K562 (cell line): Measurements from ENCODE around the gene CD93. TPM values are rescaled to one million over a fixed set of nuclear protein-coding genes. Genes with fewer than 3 reads are reported as not detected.
A peak's percentile ranks its signal among the peaks of the same experiment; 100 is the strongest.

ENCODE experiments used
- ATAC-seq: fragments of 200-7000 bp; cut with Tn5 transposase; 3 replicates; pipeline ENCODE4 v1.9.1; 2020; ENCODE audit warnings: moderate library complexity
- BruUV-seq: library from RNA; stranded (reverse); fragments of 400-500 nt; replicated peaks from 2 replicates; lab custom pipeline; 2021; lab: Mats Ljungman, UMichigan
- CTCF ChIA-PET: fragments of 300-600 bp; formaldehyde crosslinking; extraction: SDS; loops from one replicate; lab custom pipeline; 2021; ENCODE audit warnings: low intra/inter-chr PET ratio; lab: Yijun Ruan, JAX
- POLR2A ChIA-PET: fragments of 300-600, 350-650 bp; sonication (Branson Sonifier 250); formaldehyde crosslinking; extraction: SDS; loops from one replicate; lab custom pipeline; 2021; ENCODE audit warnings: antibody characterized with exemption, inconsistent platforms; lab: Yijun Ruan, JAX
- DNase-seq, 4 experiments: peaks; one replicate each; pipeline versions ENCODE4 v3.0.0 to v3.0.0-alpha.2; 2011 to 2018; ENCODE audit warnings: low spot score in 3 of 4, mixed read lengths in 3 of 4; ENCODE audit errors: extremely low read depth in 1 of 4
- FAIRE-seq: peaks from 2 replicates; lab custom pipeline; 2011; peaks lifted over from hg19 to GRCh38; lab: Jason Lieb, UNC
- H2AFZ ChIP-seq: 2 replicates; pipeline ENCODE4 v1.6.0; 2011; ENCODE audit warnings: low read depth, low read length, control low read depth, inconsistent platforms
- H3K27ac ChIP-seq: fragments of 200-600 bp; 3 replicates; pipeline ENCODE4 v1.8.0; 2011; ENCODE audit warnings: low read depth, mild to moderate bottlenecking, control low read depth, inconsistent platforms, low read length, moderate library complexity, mixed read lengths; ENCODE audit errors: extremely low read depth
- H3K27me3 ChIP-seq, 2 experiments: fragments of 300-600 bp in 1 of 2; 2 replicates in 1 of 2; 3 replicates in 1 of 2; pipeline versions ENCODE4 v1.6.0 to v1.8.0; 2011; ENCODE audit warnings: inconsistent platforms in 2 of 2, low read length in 2 of 2, mild to moderate bottlenecking in 1 of 2, mixed read lengths in 1 of 2, moderate library complexity in 1 of 2; ENCODE audit not compliant: control insufficient read depth in 2 of 2, insufficient read depth in 2 of 2
- H3K36me3 ChIP-seq: fragments of 300-600 bp; 3 replicates; pipeline ENCODE4 v1.8.0; 2011; ENCODE audit warnings: mild to moderate bottlenecking, low read length, inconsistent platforms; ENCODE audit not compliant: control insufficient read depth, insufficient read depth
- H3K4me1 ChIP-seq, 2 experiments: fragments of 200-600 bp in 1 of 2; replicated peaks in 1 of 2; 2 replicates in 1 of 2; 3 replicates in 1 of 2; pipeline versions ENCODE4 v1.5.1 to v1.8.0; 2011; ENCODE audit warnings: inconsistent platforms in 2 of 2, low read length in 2 of 2, mild to moderate bottlenecking in 1 of 2, mixed read lengths in 1 of 2, moderate library complexity in 1 of 2; ENCODE audit not compliant: control insufficient read depth in 2 of 2, insufficient read depth in 2 of 2
- H3K4me2 ChIP-seq: 2 replicates; pipeline ENCODE4 v1.6.1; 2011; ENCODE audit warnings: low read length, control low read depth, inconsistent platforms, mixed read lengths; ENCODE audit not compliant: insufficient read depth
- H3K4me3 ChIP-seq: fragments of 200-600 bp; sonication (generic), shearing (Covaris generic); 2 replicates; pipeline ENCODE4 v1.5.1; 2016; ENCODE audit warnings: control low read depth, inconsistent platforms
- H3K79me2 ChIP-seq: fragments of 200-600 bp; 3 replicates; pipeline ENCODE4 v1.8.0; 2011; ENCODE audit warnings: low read length, inconsistent platforms; ENCODE audit not compliant: control insufficient read depth, insufficient read depth
- H3K9ac ChIP-seq, 2 experiments: 2 replicates each; pipeline versions ENCODE4 v1.6.0 to v1.6.1; 2011; ENCODE audit warnings: low read depth in 2 of 2, low read length in 2 of 2, control low read depth in 1 of 2, inconsistent platforms in 1 of 2, mild to moderate bottlenecking in 1 of 2, mixed read lengths in 1 of 2; ENCODE audit not compliant: insufficient read depth in 1 of 2
- H3K9me1 ChIP-seq: one replicate; pipeline ENCODE4 v1.6.0; 2011; ENCODE audit warnings: inconsistent platforms, mild to moderate bottlenecking, low read length, moderate library complexity; ENCODE audit not compliant: control insufficient read depth, insufficient read depth
- H3K9me3 ChIP-seq: replicated peaks from 2 replicates; pipeline ENCODE4 v1.5.1; 2011; ENCODE audit warnings: low read depth, low read length, inconsistent platforms; ENCODE audit not compliant: control insufficient read depth, insufficient read depth
- H4K20me1 ChIP-seq: replicated peaks from 2 replicates; pipeline ENCODE4 v1.6.1; 2011; ENCODE audit warnings: low read length, inconsistent platforms, mixed read lengths; ENCODE audit not compliant: control insufficient read depth, insufficient read depth
- CBFA2T3 ChIP-seq: fragments of 450-650 bp; IDR thresholded peaks from 2 replicates; pipeline ENCODE4 v1.6.1; 2017
- CEBPB ChIP-seq: fragments of 450-650 bp; IDR thresholded peaks from 2 replicates; pipeline ENCODE4 v1.6.1; 2016; ENCODE audit warnings: missing genetic modification characterization, missing compliant biosample characterization
- CEBPG ChIP-seq, 3 experiments: fragments of 200-800 bp in 1 of 3; sonication (Bioruptor generic) in 1 of 3; sonication (generic) in 1 of 3; formaldehyde crosslinking in 1 of 3; IDR thresholded peaks in 2 of 3; conservative IDR thresholded peaks in 1 of 3; 2 replicates each; pipeline versions ENCODE4 v1.6.1 to v1.8.0; 2016 to 2022; ENCODE audit warnings: missing compliant biosample characterization in 2 of 3, missing genetic modification characterization in 2 of 3, mild to moderate bottlenecking in 1 of 3, missing genetic modification reagents in 1 of 3
- MEIS2 ChIP-seq: fragments of 450-650 bp; IDR thresholded peaks from 2 replicates; pipeline ENCODE4 v1.6.1; 2014; ENCODE audit warnings: mild to moderate bottlenecking; ENCODE audit not compliant: partially characterized antibody
- NR0B1 ChIP-seq: fragments of 450-650 bp; IDR thresholded peaks from one replicate; pipeline ENCODE4 v1.6.1; 2018; ENCODE audit warnings: mild to moderate bottlenecking, moderate library complexity; ENCODE audit not compliant: partially characterized antibody
- NR2C2 ChIP-seq, 2 experiments: fragments of 200-800 bp in 1 of 2; sonication (Bioruptor generic) in 1 of 2; sonication (generic) in 1 of 2; formaldehyde crosslinking in 1 of 2; IDR thresholded peaks; 2 replicates each; pipeline versions ENCODE4 v1.6.1 to v1.8.0; 2016 to 2022; ENCODE audit warnings: mild to moderate bottlenecking in 1 of 2, missing compliant biosample characterization in 1 of 2, missing genetic modification characterization in 1 of 2, missing genetic modification reagents in 1 of 2
- PKNOX1 ChIP-seq: fragments of 450-650 bp; IDR thresholded peaks from 2 replicates; pipeline ENCODE4 v1.6.1; 2016
- POU5F1 ChIP-seq: fragments of 150-350 bp; IDR thresholded peaks from 2 replicates; pipeline ENCODE4 v1.6.1; 2014; ENCODE audit warnings: borderline replicate concordance, low read length, low read depth, mild to moderate bottlenecking; ENCODE audit not compliant: partially characterized antibody
- SNIP1 ChIP-seq: fragments of 450-650 bp; IDR thresholded peaks from 2 replicates; pipeline ENCODE4 v1.7.1; 2017; ENCODE audit warnings: low read depth, mild to moderate bottlenecking
- TCF3 ChIP-seq: sonication (generic); formaldehyde crosslinking; IDR thresholded peaks from 2 replicates; pipeline ENCODE4 v1.4.0; 2020; ENCODE audit warnings: mild to moderate bottlenecking, missing genetic modification reagents
- THRAP3 ChIP-seq: fragments of 450-650 bp; IDR thresholded peaks from 2 replicates; pipeline ENCODE4 v1.6.1; 2016; ENCODE audit warnings: mild to moderate bottlenecking, inconsistent platforms, borderline replicate concordance
- ZNF592 ChIP-seq: fragments of 450-650 bp; IDR thresholded peaks from 2 replicates; pipeline ENCODE4 v1.6.1; 2017; ENCODE audit warnings: antibody characterized with exemption, mild to moderate bottlenecking
- WGBS: fragments of 100-300 bp; shearing (Covaris generic); methylation state at CpG from one replicate; pipeline ENCODE4 v1.1.6; 2016; ENCODE audit warnings: low coverage, mixed read lengths; ENCODE audit not compliant: insufficient coverage; ENCODE audit errors: missing lambda C conversion rate; 5-methylcytosine and 5-hydroxymethylcytosine counted together
- in situ Hi-C: fragments of 300-500 bp; cut with MboI; formaldehyde crosslinking; loops from 4 replicates; pipeline ENCODE4 v1.15.0; 2018; ENCODE audit warnings: inconsistent platforms, mixed read lengths
- intact Hi-C: fragments of 100-400 bp; cut with micrococcal nuclease; formaldehyde crosslinking; loops from 2 replicates; pipeline ENCODE4 v1.14.2; 2022
- polyA plus RNA-seq, 8 experiments: library from polyadenylated mRNA; depleted of rRNA in 4 of 8; stranded (reverse) in 5 of 8; unstranded in 3 of 8; fragments of >200 nt; fragmentation: Nextera tagmentation in 2 of 8; fragmentation: Illumina TruSeq in 1 of 8; extraction: Ambion mirVana in 2 of 8; extraction: Trizol in 1 of 8; gene quantifications; 2 replicates each; pipeline versions ENCODE4 v1.2.1 to v1.2.3, GENCODE V29; 2011 to 2014; ENCODE audit warnings: inconsistent platforms in 1 of 8, missing spikeins in 1 of 8
- total RNA-seq, 7 experiments: library from RNA; depleted of rRNA in 6 of 7; stranded (reverse); fragments of >200 nt in 6 of 7; fragmentation: Illumina TruSeq in 2 of 7; extraction: Trizol in 2 of 7; gene quantifications; 2 replicates each; pipeline versions ENCODE4 v1.2.1 to v1.2.3, GENCODE V29; 2011 to 2021; ENCODE audit warnings: low replicate concordance in 1 of 7

The CD93 gene
- total and polyA plus RNA-seq, 9 of the 15 experiments (the other 6 are each of a cell fraction or from before 2014, with no cell fraction given): 0.03 to 0.20 (median 0.05) TPM

GRCh38 chr20:23126281-23127061, 40.3 kb upstream of the CD93 start:
- BruUV-seq: no TSS peak
- 36% methylated on average over 8 of the region's 12 CpGs for WGBS
- intact Hi-C loops (no loop called here), in situ Hi-C loops (no loop called here)
- Histone ChIP-seq H3K9ac (peak overlapping the region in 1 of 2 experiments; percentile 85; a peak in 2 of 4 replicates), H3K4me2 (no peak overlapping the region), H3K27ac (no peak overlapping the region), H3K4me3 (no peak overlapping the region), H3K79me2 (0 out of 3 replicates have a peak, but pooled peaks cover 6% of the 10 kb centered on the region), H3K9me3 (no peaks in the 10 kb centered on the region), H3K36me3 (no peaks in the 10 kb centered on the region), H3K4me1 (peaks cover 35 to 69% of the 10 kb centered on the region in 2 experiments), H4K20me1 (no peaks in the 10 kb centered on the region), H3K9me1 (no peaks in the 10 kb centered on the region), H2AFZ (no peak overlapping the region), H3K27me3 (no peaks in the 10 kb centered on the region)
- CTCF ChIA-PET: no interaction called here
- DNase-seq (no peak), ATAC-seq (peak; percentile 17; the same call in 1 of the 3 replicates), FAIRE-seq (no peak)
- POLR2A ChIA-PET: interaction anchor here (0.5 to 0.8 kb wide), 2 partner anchors 75 to 87 kb away, joined by 3 read pairs; no protein-coding TSS in a partner anchor
- TF ChIP-seq THRAP3 (no peak), POU5F1 (no peak), ZNF592 (peak; percentile 16; the same call in 1 of the 2 replicates), SNIP1 (no peak), CEBPG (CRISPR knock-in tag; IDR thresholded peaks at IDR 0.05) (peak; percentile 82), CEBPG (tag; conservative IDR thresholded peaks at IDR 0.05 in 1 of 2, IDR thresholded peaks at IDR 0.05 in 1 of 2) (peak; percentile 80 to 83), NR2C2 (CRISPR knock-in tag; IDR thresholded peaks at IDR 0.05) (no peak), NR2C2 (tag; IDR thresholded peaks at IDR 0.05) (peak; percentile 51; the same call in 1 of the 2 replicates), MEIS2 (peak; percentile 56), NR0B1 (no peak), CEBPB (tag) (peak; percentile 93), CBFA2T3 (0 out of 2 replicates have a peak, but pooled peaks have one; percentile 9), PKNOX1 (peak; percentile 60), TCF3 (CRISPR knock-in tag) (peak; percentile 50)
- TF ChIP-seq, all 486 proteins: peak for 8
